Mucosa of gallbladder (tissue), 1 donor: ENCODE measurements around the gene ZNF491. TPM values are rescaled to one million over a fixed set of nuclear protein-coding genes. Genes with fewer than 3 reads are reported as not detected.

ENCODE experiments used
- total RNA-seq: library from RNA; stranded (reverse); gene quantifications from one replicate; pipeline ENCODE4 v1.2.1, GENCODE V29; 2021
- donor health status: DM: no; HTN: no; CAD: no.

Gene ZNF491
- total RNA-seq, 1 donor from 2014 or later: 3.9 TPM

Other genes with a start within 250 kb of the ZNF491 start
- 53.8 TPM for gene ELOF1, start 239.3 kb upstream of the ZNF491 start, total RNA-seq
- 18.0 TPM for gene ACP5, start 220.9 kb upstream of the ZNF491 start, total RNA-seq
- 13.9 TPM for gene ZNF627, start 201.0 kb upstream of the ZNF491 start, total RNA-seq
- gene ZNF823, start 59.6 kb upstream of the ZNF491 start, total RNA-seq: 8.7 TPM
- gene ZNF441, start 31.5 kb upstream of the ZNF491 start, total RNA-seq: 6.6 TPM
- 14.1 TPM for gene ZNF440, start 15.8 kb downstream of the ZNF491 start, total RNA-seq
- 16.3 TPM for gene ZNF439, start 50.2 kb downstream of the ZNF491 start, total RNA-seq
- gene ZNF69, start 89.3 kb downstream of the ZNF491 start, total RNA-seq: 25.5 TPM
- gene ZNF700, start 126.6 kb downstream of the ZNF491 start, total RNA-seq: 15.9 TPM
- gene ZNF763, start 166.5 kb downstream of the ZNF491 start, total RNA-seq: 5.2 TPM
- gene ZNF433, start 237.2 kb downstream of the ZNF491 start, total RNA-seq: 7.7 TPM